ENCODE measurements around the gene CAMSAP2. TPM values are rescaled to one million over a fixed set of nuclear protein-coding genes. Genes with fewer than 3 reads are reported as not detected.
"Not testable (repeated sequence)": the region's sequence is repeated elsewhere in the genome, so short reads cannot be mapped to it uniquely, and the experiment has no call there.

The CAMSAP2 gene
- polyA plus RNA-seq, 4 donors = 34.7 to 42.8 (median 40.6) TPM

GRCh38 chr1:200778766-200779165, 40.1 kb downstream of the CAMSAP2 start:
- DNase-seq (ENCODE audit: low read depth in 4 of 4, low spot score in 2 of 4) = no peak

DNA sequence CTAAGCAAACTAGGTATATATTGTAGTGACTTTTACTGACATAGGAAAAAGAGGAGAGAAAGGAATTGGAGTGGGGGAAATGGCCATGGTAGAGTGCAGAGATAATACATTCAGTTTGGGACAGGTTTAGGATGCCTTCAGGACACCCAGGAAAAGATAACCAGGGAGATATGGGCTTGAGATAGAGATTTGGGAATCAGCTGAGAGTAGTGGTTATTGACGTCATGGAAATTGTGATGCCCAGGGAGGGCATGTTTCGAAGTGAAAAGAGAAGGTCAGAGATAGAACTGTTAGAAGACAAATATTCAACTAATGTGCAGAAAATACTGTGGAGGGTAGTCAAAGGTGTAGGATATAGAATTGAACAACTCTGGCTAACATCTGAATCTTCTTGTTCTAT, 40.6 kb downstream of the CAMSAP2 start:
- no peak for DNase-seq (ENCODE audit: low read depth in 4 of 4, low spot score in 2 of 4)

DNA sequence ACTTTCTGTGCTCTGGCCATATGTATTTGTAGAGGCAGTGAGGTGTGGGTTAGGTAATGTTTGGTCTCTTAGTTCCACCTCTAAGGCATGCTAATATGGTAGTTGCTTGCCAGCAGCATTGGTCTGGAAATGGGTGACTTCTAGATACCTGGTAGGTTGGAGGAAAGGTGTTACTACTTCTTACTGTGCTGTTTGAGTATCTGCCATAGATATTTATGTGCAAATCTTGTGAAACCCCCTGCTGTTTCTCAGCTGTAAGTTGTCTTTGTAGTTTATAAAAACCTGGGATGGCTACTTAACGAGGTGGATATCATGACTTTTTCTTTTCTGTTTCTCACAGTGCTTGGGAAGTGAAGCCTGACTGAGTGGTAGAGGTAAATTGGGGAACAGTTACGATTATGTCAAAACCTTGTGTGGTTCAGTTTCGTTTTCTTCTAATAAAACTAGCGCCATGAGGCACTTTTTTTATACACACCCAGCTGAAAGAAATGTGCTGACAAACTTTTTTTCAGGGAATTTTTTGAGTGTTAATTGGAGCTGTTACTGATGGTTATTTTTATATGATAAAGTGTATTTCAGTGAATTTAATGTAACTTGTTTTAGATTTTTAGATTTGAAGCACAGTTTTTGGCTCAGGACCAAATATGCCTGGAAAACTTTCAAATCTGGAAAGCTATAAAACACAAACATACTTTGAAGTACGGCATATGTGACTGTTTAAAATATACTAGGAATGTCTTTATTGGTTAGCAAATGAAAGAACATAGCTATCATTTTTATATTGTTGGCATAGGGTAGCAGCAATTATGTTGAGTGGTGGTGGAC, 42.1 kb downstream of the CAMSAP2 start:
- peak in 3 of 4 donors; percentile 13 to 45 (median 24) for DNase-seq (ENCODE audit: low read depth in 4 of 4, low spot score in 2 of 4)

GRCh38 chr1:200783926-200784325, 45.2 kb downstream of the CAMSAP2 start:
- DNase-seq (ENCODE audit: low read depth in 4 of 4, low spot score in 2 of 4) = no peak

GRCh38 chr1:200784576-200784975, 45.9 kb downstream of the CAMSAP2 start:
- DNase-seq (ENCODE audit: low read depth in 4 of 4, low spot score in 2 of 4) = no peak

- no peak for DNase-seq (ENCODE audit: low read depth in 4 of 4, low spot score in 2 of 4)
Measured at GRCh38 chr1:200786788-200787187, 48.1 kb downstream of the CAMSAP2 start.

GRCh38 chr1:200787896-200788387, 49.2 kb downstream of the CAMSAP2 start:
- DNase-seq (ENCODE audit: low read depth in 4 of 4, low spot score in 2 of 4) = no peak

DNA sequence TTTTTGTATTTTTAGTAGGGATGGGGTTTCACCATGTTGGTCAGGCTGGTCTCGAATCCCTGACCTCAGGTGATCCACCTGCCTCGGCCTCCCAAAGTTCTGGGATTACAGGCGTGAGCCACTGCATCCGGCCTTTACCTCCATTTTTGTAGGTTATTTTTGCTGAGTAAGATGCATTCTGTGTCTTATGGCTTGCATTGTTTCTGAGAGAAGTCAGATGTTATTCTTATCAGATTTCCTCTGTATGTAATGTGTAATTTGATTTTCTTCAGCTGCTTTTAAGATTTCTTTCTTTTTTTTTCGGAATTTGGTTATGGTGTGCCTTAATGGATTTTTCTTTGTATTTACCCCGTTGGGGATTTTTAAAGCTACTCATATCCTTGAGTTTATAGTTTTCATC, 52.3 kb downstream of the CAMSAP2 start:
- DNase-seq (ENCODE audit: low read depth in 4 of 4, low spot score in 2 of 4) = not testable (repeated sequence)

DNA sequence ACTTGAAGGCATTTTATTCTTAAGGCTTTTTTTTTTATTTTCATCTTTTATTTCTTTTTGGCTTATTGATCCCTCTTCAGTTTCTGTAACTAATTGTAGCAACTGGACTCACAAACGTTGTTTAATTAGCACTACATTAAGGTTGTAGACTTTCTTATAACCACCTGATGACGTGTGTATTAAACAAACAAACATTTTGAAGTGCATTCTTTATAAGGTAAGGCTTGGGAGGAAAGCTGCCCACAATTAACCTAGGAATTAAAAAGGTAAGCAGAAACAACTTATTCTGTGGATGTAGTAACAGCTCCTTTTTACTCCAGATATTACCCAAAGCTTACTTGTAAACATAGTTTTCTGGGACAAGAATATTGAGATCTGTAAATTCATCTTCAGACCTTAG, 55.0 kb downstream of the CAMSAP2 start:
- DNase-seq (ENCODE audit: low read depth in 4 of 4, low spot score in 2 of 4) = no peak

DNA sequence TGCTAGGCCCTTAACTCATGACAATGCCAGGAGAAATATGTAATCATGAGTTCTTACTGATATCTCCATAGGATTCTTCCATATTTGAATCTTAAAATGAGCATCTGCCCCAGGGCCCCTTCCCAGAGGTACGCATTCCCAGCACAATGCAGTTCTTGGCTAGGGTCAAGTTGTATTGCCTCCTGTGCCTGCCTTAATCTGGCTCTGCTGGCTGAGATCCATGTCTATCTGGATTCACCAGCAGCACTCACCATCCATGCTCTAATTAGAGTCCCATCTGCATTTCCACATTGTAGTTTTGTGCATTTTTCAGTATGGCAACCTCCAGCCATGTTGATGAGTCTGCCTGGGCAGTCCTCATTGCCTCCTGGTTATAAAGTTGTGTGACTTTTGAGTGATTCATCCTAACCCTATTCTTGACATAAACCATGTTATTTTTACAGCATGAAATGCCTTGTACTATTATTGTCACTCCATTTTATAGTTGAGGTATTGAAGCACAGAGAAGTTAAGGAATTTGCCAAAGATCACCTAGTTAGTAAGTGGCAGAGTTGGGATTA, 55.9 kb downstream of the CAMSAP2 start:
- DNase-seq (ENCODE audit: low read depth in 4 of 4, low spot score in 2 of 4) = no peak

DNA sequence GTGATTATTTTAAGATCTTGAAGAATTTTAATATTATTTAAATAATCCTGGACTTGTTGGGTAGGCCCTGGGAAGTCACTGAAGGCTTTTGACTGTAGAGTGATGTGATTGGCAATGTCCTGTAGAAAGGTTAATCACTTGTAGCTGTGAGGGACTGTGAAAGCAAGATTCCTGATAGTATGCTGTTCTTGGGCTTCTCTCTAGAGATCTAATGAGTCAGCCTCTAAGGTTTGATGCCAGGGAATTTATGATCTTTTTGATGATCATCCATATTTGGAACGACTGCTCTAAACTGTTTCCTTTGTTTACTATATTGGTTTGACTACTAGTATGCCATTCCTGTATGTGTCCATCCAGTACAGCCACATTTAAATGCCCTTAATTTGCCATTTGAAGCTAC, 56.5 kb downstream of the CAMSAP2 start:
- no peak for DNase-seq (ENCODE audit: low read depth in 4 of 4, low spot score in 2 of 4)

GRCh38 chr1:200802042-200802441, 63.3 kb downstream of the CAMSAP2 start:
- no peak for DNase-seq (ENCODE audit: low read depth in 4 of 4, low spot score in 2 of 4)

DNA sequence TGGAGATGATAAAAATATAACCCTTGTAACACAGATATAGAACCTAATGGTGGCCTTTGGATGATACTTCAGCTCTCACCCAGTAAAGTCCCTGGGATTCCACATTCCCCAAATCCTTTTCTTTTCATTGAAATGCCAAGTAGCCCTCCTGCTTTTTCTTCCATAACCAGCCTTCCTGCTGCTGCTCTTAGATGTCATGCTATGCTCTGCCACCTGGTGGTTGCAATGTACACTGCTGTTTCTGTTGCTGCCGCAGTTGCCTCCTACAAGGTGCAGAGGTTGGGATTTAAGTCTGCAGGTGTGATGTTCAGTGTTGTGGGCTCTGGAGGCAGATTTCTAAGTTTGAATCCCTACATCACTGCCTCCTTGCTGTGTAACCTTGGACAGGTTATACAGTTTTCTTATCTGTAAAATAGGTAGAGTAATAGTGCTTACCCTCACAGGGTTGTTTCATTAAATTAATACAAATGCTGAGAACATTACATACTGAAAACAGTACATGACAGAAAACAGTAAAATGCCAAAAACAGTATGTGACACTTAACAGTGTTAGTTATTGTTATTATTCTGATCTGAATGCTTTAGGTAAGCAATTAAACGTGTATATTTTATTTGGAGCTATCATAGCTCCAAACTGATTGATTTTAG, 64.3 kb downstream of the CAMSAP2 start:
- DNase-seq (ENCODE audit: low read depth in 4 of 4, low spot score in 2 of 4) = peak in 3 of 4 donors; percentile 51 to 73 (median 53)

DNA sequence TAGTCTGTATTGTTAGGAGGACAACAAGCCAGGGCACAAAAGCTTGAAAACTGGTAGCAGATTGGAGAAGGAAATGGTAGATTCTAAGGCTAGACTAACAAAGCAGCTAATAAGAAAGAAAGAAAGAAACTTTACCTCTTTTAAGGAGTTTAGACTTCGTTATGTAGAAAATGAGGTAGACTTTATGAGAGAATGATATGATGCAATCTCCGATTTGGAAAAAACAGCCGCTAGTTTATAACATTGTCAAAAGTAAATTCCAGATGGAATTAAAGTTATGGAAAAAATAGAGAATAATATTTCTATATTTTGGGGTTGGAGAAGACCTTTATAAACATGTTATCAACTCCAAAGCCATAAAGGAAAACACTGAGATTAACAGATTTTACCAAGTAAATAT, 67.0 kb downstream of the CAMSAP2 start:
- no peak for DNase-seq (ENCODE audit: low read depth in 4 of 4, low spot score in 2 of 4)

DNA sequence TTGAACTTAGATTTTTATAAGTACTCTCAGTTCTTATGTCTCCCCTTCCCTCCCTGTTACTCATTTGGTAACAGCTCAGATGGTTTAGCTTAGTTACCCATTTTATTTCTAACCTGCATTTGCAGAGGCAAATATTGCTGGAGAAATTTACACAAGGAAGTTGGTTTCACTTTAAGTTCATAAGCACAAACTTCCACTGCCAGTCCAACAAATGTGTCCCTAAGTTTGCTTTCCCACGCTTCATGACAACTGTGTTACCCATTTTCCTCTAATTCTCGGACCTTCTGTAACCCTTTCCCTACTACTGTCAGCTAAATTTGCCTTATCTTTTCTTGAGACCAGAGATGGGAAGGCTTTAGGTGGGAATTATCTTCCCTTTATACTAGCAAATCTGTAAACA, 70.2 kb downstream of the CAMSAP2 start:
- no peak for DNase-seq (ENCODE audit: low read depth in 4 of 4, low spot score in 2 of 4)

DNA sequence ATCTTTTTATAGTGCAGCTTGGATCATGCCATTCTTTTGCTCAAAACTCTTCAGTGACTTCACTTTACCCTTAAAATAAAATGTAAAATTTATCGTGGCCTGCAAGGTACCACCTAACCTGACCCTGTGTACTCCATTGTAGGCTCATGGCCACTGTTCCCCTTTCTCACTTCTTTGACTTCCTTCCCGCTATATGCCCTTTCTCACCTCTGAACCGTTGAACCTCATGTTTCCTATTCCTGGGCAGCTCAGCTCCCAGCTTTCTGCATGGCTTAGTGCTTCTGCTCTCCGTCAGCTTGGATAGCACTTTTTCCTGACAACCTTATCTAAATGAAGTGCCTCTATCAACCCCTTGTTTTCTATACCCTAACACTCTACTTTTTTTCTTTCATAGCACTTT, 73.0 kb downstream of the CAMSAP2 start:
- DNase-seq (ENCODE audit: low read depth in 4 of 4, low spot score in 2 of 4) = no peak

DNA sequence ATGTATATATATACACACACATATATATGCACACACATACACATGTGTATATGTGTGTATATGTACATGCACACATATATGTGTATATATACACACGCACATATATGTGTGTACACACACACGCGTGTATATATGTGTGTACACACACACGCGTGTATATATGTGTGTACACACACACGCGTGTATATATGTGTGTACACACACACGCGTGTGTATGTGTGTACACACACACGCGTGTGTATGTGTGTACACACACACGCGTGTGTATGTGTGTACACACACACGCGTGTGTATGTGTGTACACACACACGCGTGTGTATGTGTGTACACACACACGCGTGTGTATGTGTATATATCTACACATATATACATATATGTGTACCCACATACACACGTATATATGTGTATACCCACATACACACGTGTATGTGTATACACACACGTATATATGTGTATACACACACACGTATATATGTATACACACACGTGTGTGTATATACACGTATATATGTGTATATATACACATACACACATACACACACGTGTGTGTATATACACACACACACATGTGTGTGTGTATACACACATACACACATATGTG, 78.0 kb downstream of the CAMSAP2 start:
- not testable (repeated sequence) for DNase-seq (ENCODE audit: low read depth in 4 of 4, low spot score in 2 of 4)

- DNase-seq (ENCODE audit: low read depth in 4 of 4, low spot score in 2 of 4) = no peak
Measured at GRCh38 chr1:200818248-200818647, 79.6 kb downstream of the CAMSAP2 start.

GRCh38 chr1:200819726-200820125, 81.0 kb downstream of the CAMSAP2 start:
- DNase-seq (ENCODE audit: low read depth in 4 of 4, low spot score in 2 of 4) = no peak

DNA sequence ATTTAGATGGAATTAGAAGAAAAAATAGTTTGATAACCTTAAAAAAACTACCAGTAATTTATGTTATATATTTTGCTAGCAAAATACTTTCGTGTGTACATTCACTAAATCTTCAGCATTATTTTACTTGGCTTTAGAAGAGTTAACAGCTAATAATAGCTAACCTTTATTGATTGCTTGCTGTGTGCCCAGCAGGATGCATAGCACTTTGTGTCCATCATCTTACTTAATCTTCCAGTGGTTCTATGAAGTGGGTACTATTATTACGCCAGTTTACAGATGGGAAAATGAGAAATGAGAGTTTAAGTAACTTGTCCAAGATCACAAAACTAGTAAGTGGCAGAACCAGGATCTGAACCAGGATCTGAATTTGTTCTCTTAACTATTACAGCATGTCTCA, 92.4 kb downstream of the CAMSAP2 start:
- DNase-seq (ENCODE audit: low read depth in 4 of 4, low spot score in 2 of 4) = no peak

DNA sequence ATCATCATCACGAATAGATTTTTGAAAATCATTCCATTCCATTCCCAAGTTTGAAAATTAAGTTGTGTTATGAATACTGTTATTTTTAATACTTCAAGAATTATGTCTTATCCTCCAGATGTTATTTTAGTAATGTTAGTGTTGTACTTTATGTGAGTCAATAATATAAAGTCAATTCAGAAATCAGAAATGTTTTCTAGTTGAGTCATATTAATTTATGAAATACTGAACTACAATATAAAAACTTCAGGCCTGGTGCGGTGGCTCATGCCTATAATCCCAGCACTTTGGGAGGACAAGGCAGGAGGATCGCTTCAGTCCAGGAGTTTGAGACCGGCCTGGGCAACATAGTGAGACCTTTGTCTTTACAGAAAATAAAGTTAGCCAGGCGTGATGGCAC, 95.7 kb downstream of the CAMSAP2 start:
- no peak for DNase-seq (ENCODE audit: low read depth in 4 of 4, low spot score in 2 of 4)

Measured in left renal cortex interstitium (tissue), 4 donors.